Aorta (tissue), 5 donors: ENCODE data around the gene RCAN2. TPM values are rescaled to one million over a fixed set of nuclear protein-coding genes. Genes with fewer than 3 reads are reported as not detected.

ENCODE experiments used
- ATAC-seq: fragments of 200-7000 bp; cut with Tn5 transposase; one replicate; pipeline ENCODE4 v1.9.1; 2022; ENCODE audit warnings: moderate library complexity; ENCODE audit not compliant: low FRiP score
- DNase-seq, 2 donors: peaks; one replicate each; pipeline ENCODE4 v3.0.0-alpha.2; 2020
- H3K27ac ChIP-seq, 2 donors: one replicate each; pipeline ENCODE4 v1.5.1; 2013; ENCODE audit warnings: low read length in 2 of 2, mild to moderate bottlenecking in 2 of 2, moderate library complexity in 2 of 2, control low read depth in 1 of 2, inconsistent platforms in 1 of 2, low read depth in 1 of 2
- H3K27me3 ChIP-seq, 2 donors: one replicate each; pipeline ENCODE4 v1.6.1; 2013; ENCODE audit warnings: control low read depth in 1 of 2, low read length in 1 of 2, mild to moderate bottlenecking in 1 of 2, moderate library complexity in 1 of 2; ENCODE audit not compliant: insufficient read depth in 2 of 2, control insufficient read depth in 1 of 2
- H3K36me3 ChIP-seq, 2 donors: one replicate each; pipeline ENCODE4 v1.6.1; 2013; ENCODE audit warnings: control low read depth in 1 of 2, low read length in 1 of 2, mild to moderate bottlenecking in 1 of 2; ENCODE audit not compliant: insufficient read depth in 2 of 2, control insufficient read depth in 1 of 2
- H3K4me1 ChIP-seq, 2 donors: one replicate each; pipeline ENCODE4 v1.6.1; 2013; ENCODE audit warnings: low read length in 2 of 2, control low read depth in 1 of 2, mild to moderate bottlenecking in 1 of 2, moderate library complexity in 1 of 2; ENCODE audit not compliant: insufficient read depth in 2 of 2, control insufficient read depth in 1 of 2
- H3K4me3 ChIP-seq, 2 donors: one replicate each; pipeline ENCODE4 v1.5.1; 2013; ENCODE audit warnings: low read length in 2 of 2, control low read depth in 1 of 2, mild to moderate bottlenecking in 1 of 2
- H3K9me3 ChIP-seq: one replicate; pipeline ENCODE4 v1.6.1; 2013; ENCODE audit warnings: mild to moderate bottlenecking, low read length; ENCODE audit not compliant: control insufficient read depth
- WGBS, 2 donors: extraction: QIAGEN DNeasy Blood & Tissue Kit; methylation state at CpG; one replicate each; pipeline ENCODE4 v1.1.7; 2013; 5-methylcytosine and 5-hydroxymethylcytosine counted together
- intact Hi-C, 2 donors: fragments of 100-400 bp; cut with DNase I; formaldehyde crosslinking; loops; one replicate each; pipeline versions ENCODE4 v1.14.2 to v1.15.0; 2022
- polyA plus RNA-seq, 2 donors: library from polyadenylated mRNA; stranded (reverse); fragments of 200-250 nt; gene quantifications; one replicate each; pipeline ENCODE4 v1.2.3, GENCODE V29; 2013
- total RNA-seq, 2 donors: library from RNA; stranded (reverse); fragmentation: NEBNext Ultra II Directional; extraction: Animal tissue kit (Norgen Biotek cat#: 25700); gene quantifications; one replicate each; pipeline ENCODE4 v1.2.1, GENCODE V29; 2021
- donor health status: healthy with polysubstance abuse.
- donor health status: Bipolar disorder and iron deficiency.
- donor health status: DM: no; HTN: no; CAD: no.
- donor health status: DM: no; HTN: no; CAD: no.
- donor health status: DM: yes; HTN: yes; CAD: no.

Gene RCAN2
- total and polyA plus RNA-seq, 4 donors = 87.3 to 235 (median 130) TPM

DNA sequence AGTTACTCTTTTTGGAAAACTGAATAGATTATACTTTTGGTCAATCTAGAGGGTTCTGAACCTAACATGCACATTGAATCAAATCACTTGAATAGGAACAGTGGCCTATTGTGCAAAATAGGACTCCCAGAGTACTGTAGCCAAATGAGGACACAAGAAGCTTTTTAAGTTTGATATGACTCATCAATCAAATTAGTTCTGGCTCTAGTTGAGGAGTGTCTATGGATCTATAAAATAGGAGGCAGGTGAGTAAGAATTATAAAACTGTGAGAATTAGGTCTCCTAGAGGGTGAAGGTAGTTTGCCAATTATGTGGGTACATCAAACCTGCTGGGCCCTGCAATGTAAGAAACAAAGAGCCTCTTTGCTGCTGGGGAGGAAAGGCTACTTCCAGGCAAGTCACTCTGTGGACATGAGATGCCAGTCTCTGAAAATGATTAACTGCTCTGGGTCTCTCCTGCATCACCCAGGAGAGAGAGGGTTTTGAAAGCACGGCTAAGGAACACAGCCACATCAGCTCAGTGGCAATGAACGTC lies 112.3 kb downstream of the RCAN2 start:
- DNase-seq (no peak), ATAC-seq (no peak)
- intact Hi-C loops = no loop called here
- H3K4me3 ChIP-seq = no peak overlapping the region
- no peaks in the 10 kb centered on the region for H3K9me3 ChIP-seq
- peaks cover 1 to 32% of the 10 kb centered on the region in 2 donors for H3K4me1 ChIP-seq
- no peaks in the 10 kb centered on the region for H3K27me3 ChIP-seq
- no peaks in the 10 kb centered on the region for H3K36me3 ChIP-seq
- 21 to 23% methylated on average over 2 of the region's 2 CpGs for WGBS, 2 donors
- no peak overlapping the region for H3K27ac ChIP-seq

GRCh38 chr6:46378161-46378881 lies 112.9 kb downstream of the RCAN2 start:
- DNase-seq (no peak), ATAC-seq (no peak)
- no peaks in the 10 kb centered on the region for H3K27me3 ChIP-seq
- H3K4me3 ChIP-seq = no peak overlapping the region
- no peaks in the 10 kb centered on the region for H3K9me3 ChIP-seq
- 77 to 82% methylated on average over 2 of the region's 2 CpGs for WGBS, 2 donors
- H3K27ac ChIP-seq = peak overlapping the region in 1 of 2 donors; percentile 28
- peaks cover 1 to 32% of the 10 kb centered on the region in 2 donors for H3K4me1 ChIP-seq
- intact Hi-C loops = no loop called here
- no peaks in the 10 kb centered on the region for H3K36me3 ChIP-seq

- Histone ChIP-seq H3K36me3 (no peaks in the 10 kb centered on the region), H3K27me3 (no peaks in the 10 kb centered on the region), H3K4me1 (peaks cover 0 to 31% of the 10 kb centered on the region in 2 donors), H3K4me3 (no peak overlapping the region), H3K9me3 (no peaks in the 10 kb centered on the region), H3K27ac (peak overlapping the region; percentile 16 to 45)
- peak in 1 of 2 donors; percentile 61 for DNase-seq
- intact Hi-C loops = loop anchor here in 1 of 2 donors (2.0 kb wide), 1 partner anchor 34 kb away; no protein-coding TSS in a partner anchor
- ATAC-seq = no peak
- WGBS, 2 donors = 12 to 14% methylated on average over 8 of the region's 8 CpGs
Measured at GRCh38 chr6:46377209-46377608, 114.0 kb downstream of the RCAN2 start.

- H3K4me3 ChIP-seq = no peak overlapping the region
- no peaks in the 10 kb centered on the region for H3K9me3 ChIP-seq
- no peaks in the 10 kb centered on the region for H3K27me3 ChIP-seq
- DNase-seq (no peak), ATAC-seq (no peak)
- peak overlapping the region in 1 of 2 donors; percentile 45 for H3K27ac ChIP-seq
- H3K4me1 ChIP-seq = peaks cover 0 to 29% of the 10 kb centered on the region in 2 donors
- no peaks in the 10 kb centered on the region for H3K36me3 ChIP-seq
- intact Hi-C loops = loop anchor here in 1 of 2 donors (2.0 kb wide), 1 partner anchor 34 kb away; no protein-coding TSS in a partner anchor
- WGBS, 2 donors = 58 to 59% methylated on average over 7 of the region's 7 CpGs
Measured at GRCh38 chr6:46376562-46377061, 114.6 kb downstream of the RCAN2 start.

DNA sequence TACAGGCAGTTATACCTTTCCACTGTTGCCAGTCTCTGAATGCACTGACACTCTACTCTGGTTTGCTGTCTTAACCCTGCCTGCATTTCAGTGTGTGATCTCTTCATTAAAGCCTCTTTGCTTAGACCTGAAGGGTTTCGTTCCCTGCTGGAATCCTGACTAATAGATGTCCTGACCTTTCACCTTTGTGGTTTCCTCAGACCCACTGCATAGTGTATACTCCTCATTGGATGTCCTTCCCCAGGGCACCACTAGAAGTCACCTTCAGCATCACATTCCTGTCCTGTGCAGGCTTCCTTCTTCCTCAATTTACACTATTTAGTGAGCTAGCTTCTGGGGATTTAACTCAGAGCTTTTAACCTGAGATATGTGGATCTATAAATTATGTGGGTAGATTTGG lies 120.6 kb downstream of the RCAN2 start:
- Histone ChIP-seq H3K36me3 (no peaks in the 10 kb centered on the region), H3K9me3 (no peaks in the 10 kb centered on the region), H3K27ac (no peak overlapping the region), H3K4me3 (no peak overlapping the region), H3K4me1 (peaks cover 4 to 21% of the 10 kb centered on the region in 2 donors), H3K27me3 (no peaks in the 10 kb centered on the region)
- no peak for DNase-seq
- 85 to 97% methylated on average over 1 of the region's 1 CpG for WGBS, 2 donors
- intact Hi-C loops = no loop called here
- ATAC-seq = no peak

DNA sequence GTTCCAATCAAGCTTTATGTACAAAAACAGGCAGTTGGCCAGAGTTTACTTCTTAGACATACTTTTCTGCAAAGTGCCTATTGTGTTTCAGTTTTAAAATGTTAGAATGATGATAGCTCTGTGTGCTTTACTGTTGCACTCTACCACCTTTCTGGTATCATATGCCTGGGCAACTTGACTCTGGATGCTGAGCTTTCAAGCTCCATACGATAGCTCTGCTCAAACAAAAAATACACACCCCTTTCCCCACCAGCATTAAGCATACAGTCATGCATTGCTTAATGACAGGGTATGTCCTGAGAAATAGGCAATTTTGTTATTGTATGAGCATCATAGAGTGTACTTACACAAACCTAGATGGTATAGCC lies 123.1 kb downstream of the RCAN2 start:
- no peak overlapping the region for H3K4me3 ChIP-seq
- 80 to 85% methylated on average over 1 of the region's 1 CpG for WGBS, 2 donors

GRCh38 chr6:46367354-46368168 lies 123.7 kb downstream of the RCAN2 start:
- 49 to 63% methylated on average over 2 of the region's 2 CpGs for WGBS, 2 donors
- H3K4me3 ChIP-seq = no peak overlapping the region
- no peak overlapping the region for H3K27ac ChIP-seq
- no peaks in the 10 kb centered on the region for H3K27me3 ChIP-seq
- no peaks in the 10 kb centered on the region for H3K9me3 ChIP-seq
- peaks cover 4 to 13% of the 10 kb centered on the region in 2 donors for H3K4me1 ChIP-seq
- DNase-seq (no peak), ATAC-seq (no peak)
- intact Hi-C loops = no loop called here
- H3K36me3 ChIP-seq = no peaks in the 10 kb centered on the region

More for the DNA sequence above, 123.1 kb downstream of the RCAN2 start:
- Histone ChIP-seq H3K4me1 (peaks cover 4 to 13% of the 10 kb centered on the region in 2 donors), H3K27me3 (no peaks in the 10 kb centered on the region), H3K9me3 (no peaks in the 10 kb centered on the region), H3K36me3 (no peaks in the 10 kb centered on the region), H3K27ac (no peak overlapping the region)
- ATAC-seq (no peak), DNase-seq (no peak)
- intact Hi-C loops = no loop called here

GRCh38 chr6:46366190-46366900 lies 124.9 kb downstream of the RCAN2 start:
- intact Hi-C loops = no loop called here
- ATAC-seq = no peak
- 93 to 94% methylated on average over 3 of the region's 3 CpGs for WGBS, 2 donors

More at GRCh38 chr6:46366190-46366900, 124.9 kb downstream of the RCAN2 start:
- H3K4me1 ChIP-seq = peaks cover 4 to 13% of the 10 kb centered on the region in 2 donors
- no peak overlapping the region for H3K4me3 ChIP-seq
- no peaks in the 10 kb centered on the region for H3K9me3 ChIP-seq
- H3K27me3 ChIP-seq = no peaks in the 10 kb centered on the region
- no peaks in the 10 kb centered on the region for H3K36me3 ChIP-seq
- DNase-seq = no peak
- H3K27ac ChIP-seq = no peak overlapping the region
